GM15510 (cell line): ENCODE results near the gene RXFP3.

Experiments
- POLR2A ChIP-seq: IDR thresholded peaks from 3 replicates; pipeline ENCODE4 v1.6.1; 2011; ENCODE audit warnings: borderline replicate concordance; ENCODE audit not compliant: insufficient read length; ENCODE audit errors: extremely low read depth

Gene RXFP3

GRCh38 chr5:33936381-33937016 lies at the start of gene RXFP3:
RXFP3 (plus strand) TSS chr5:33936386; CDS start chr5:33936741, 355 bp downstream.
- TF ChIP-seq POLR2A = no peak

GRCh38 chr5:33887268-33887667 lies 48.9 kb upstream of the RXFP3 start:
- TF ChIP-seq POLR2A = no peak

GRCh38 chr5:33888587-33888986 lies 47.6 kb upstream of the RXFP3 start:
- no peak for TF ChIP-seq POLR2A

GRCh38 chr5:33890131-33891032 lies 45.8 kb upstream of the RXFP3 start:
- no peak for TF ChIP-seq POLR2A

- no peak for TF ChIP-seq POLR2A
Measured at GRCh38 chr5:33891446-33891787, 44.8 kb upstream of the RXFP3 start.

GRCh38 chr5:33891788-33892619 lies 44.2 kb upstream of the RXFP3 start, which contains the start of gene ADAMTS12:
ADAMTS12 (minus strand) TSS chr5:33891990; CDS start chr5:33891856, 134 bp downstream.
- TF ChIP-seq POLR2A = no peak

- no peak for TF ChIP-seq POLR2A
Measured at GRCh38 chr5:33892620-33893137, 43.5 kb upstream of the RXFP3 start.

GRCh38 chr5:33894566-33894965 lies 41.6 kb upstream of the RXFP3 start:
- TF ChIP-seq POLR2A = no peak

GRCh38 chr5:33901156-33901555 lies 35.0 kb upstream of the RXFP3 start:
- TF ChIP-seq POLR2A = no peak

- no peak for TF ChIP-seq POLR2A
Measured at GRCh38 chr5:33903118-33903517, 33.1 kb upstream of the RXFP3 start.

GRCh38 chr5:33905381-33905780 lies 30.8 kb upstream of the RXFP3 start:
- TF ChIP-seq POLR2A = no peak

GRCh38 chr5:33921002-33921401 lies 15.2 kb upstream of the RXFP3 start:
- no peak for TF ChIP-seq POLR2A

GRCh38 chr5:33925278-33925677 lies 10.9 kb upstream of the RXFP3 start:
- TF ChIP-seq POLR2A = no peak

GRCh38 chr5:33927685-33928084 lies 8.5 kb upstream of the RXFP3 start:
- TF ChIP-seq POLR2A = no peak

- no peak for TF ChIP-seq POLR2A
Measured at GRCh38 chr5:33928283-33928682, 7.9 kb upstream of the RXFP3 start.
